ENCODE results near the gene TJAP1. TPM values are rescaled to one million over a fixed set of nuclear protein-coding genes. Genes with fewer than 3 reads are reported as not detected.
"Not testable (repeated sequence)": the region's sequence is repeated elsewhere in the genome, so short reads cannot be mapped to it uniquely, and the experiment has no call there.

Gene TJAP1
- total RNA-seq, 1 experiment from 2014 or later = 24.8 TPM

DNA sequence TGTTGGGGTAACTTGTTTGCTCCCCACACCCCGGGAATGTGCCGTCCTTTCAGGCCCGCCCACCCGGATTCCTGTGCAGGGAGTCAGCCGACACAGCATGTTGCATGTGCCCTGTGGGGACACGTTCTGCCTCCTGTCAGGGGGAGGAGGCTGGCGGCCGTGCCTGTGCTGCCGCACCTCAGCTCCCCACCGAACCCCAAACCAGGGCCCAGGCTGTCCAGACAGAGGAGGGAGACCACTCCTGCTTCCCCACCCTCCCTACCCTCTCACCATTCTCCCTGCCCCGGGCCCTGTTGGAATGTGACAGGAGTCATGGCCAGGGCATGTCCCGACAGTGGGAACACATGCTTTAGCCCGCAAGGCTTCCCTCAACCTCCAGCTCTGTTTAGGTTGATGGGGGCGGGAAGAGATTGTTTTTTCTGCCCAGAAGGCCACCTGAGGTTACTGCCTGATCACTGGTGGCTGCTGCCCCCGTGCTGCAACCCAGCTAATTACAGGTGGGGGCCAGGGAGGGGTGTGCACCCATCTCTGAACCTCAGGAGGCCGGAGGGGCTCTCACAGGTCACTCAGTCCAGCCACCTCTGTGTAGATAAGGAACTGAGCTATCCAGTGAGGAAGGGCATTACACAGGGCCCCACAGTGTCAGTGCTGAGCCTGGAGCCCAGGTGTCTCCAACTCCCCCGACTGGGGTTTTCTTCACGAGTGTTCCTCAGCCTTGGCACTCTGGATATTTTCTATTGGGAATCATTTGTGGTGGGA, 19.2 kb downstream of the TJAP1 start:
- no peak for DNase-seq (ENCODE audit: low read depth in 1 of 2, low spot score in 2 of 2)
- Histone ChIP-seq H3K27me3 (replicated peaks) (no peaks in the 10 kb centered on the region), H3K4me3 (no peak overlapping the region), H3K4me1 (replicated peaks) (peaks cover 22% of the 10 kb centered on the region), H3K9me3 (replicated peaks) (no peaks in the 10 kb centered on the region), H3K27ac (no peak overlapping the region), H3K36me3 (peaks cover 43% of the 10 kb centered on the region)

DNA sequence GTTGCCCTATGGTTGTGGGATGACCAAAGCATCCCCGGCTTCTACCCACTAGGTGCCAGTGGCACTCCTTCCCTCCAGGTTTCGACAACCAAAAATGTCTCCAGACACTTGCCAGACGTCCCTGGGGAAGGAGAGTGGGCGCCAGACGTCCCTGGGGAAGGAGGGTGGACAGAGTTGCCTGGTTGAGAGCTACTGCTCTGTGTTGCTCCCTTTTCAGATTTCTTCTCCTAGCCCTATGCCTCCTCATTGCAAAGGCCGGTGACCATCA, 19.7 kb downstream of the TJAP1 start:
- peaks cover 19% of the 10 kb centered on the region for H3K4me1 ChIP-seq (replicated peaks)
- no peak overlapping the region for H3K27ac ChIP-seq
- no peaks in the 10 kb centered on the region for H3K9me3 ChIP-seq (replicated peaks)

DNA sequence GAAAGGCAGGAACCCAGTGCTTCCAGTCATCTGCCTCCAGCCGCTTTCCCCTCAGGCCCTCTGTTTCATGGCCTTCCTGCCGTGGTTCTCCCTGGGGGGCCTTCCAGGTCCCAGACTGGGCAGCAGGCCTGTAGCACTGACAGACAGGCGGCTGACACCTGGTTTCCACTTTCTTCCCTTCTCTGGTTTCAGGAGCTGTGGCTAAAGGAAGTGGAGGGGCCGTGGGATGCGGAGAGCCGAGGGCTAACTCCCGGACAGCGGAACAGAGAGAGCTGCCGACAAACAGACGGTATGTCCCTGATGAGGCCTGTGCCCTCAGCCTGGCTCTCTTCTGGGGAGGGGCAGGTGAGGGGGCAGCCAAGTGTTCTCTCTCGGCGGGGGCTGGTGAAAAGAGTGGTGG, 20.3 kb downstream of the TJAP1 start:
- DNase-seq (ENCODE audit: low read depth in 1 of 2, low spot score in 2 of 2) = no peak
- Histone ChIP-seq H3K36me3 (peaks cover 49% of the 10 kb centered on the region), H3K27ac (no peak overlapping the region), H3K27me3 (replicated peaks) (no peaks in the 10 kb centered on the region), H3K9me3 (replicated peaks) (no peaks in the 10 kb centered on the region), H3K4me3 (no peak overlapping the region), H3K4me1 (replicated peaks) (peaks cover 13% of the 10 kb centered on the region)

More for the DNA sequence above, 19.7 kb downstream of the TJAP1 start:
- Histone ChIP-seq H3K36me3 (peaks cover 43% of the 10 kb centered on the region), H3K4me3 (no peak overlapping the region), H3K27me3 (replicated peaks) (no peaks in the 10 kb centered on the region)
- no peak for DNase-seq (ENCODE audit: low read depth in 1 of 2, low spot score in 2 of 2)

DNA sequence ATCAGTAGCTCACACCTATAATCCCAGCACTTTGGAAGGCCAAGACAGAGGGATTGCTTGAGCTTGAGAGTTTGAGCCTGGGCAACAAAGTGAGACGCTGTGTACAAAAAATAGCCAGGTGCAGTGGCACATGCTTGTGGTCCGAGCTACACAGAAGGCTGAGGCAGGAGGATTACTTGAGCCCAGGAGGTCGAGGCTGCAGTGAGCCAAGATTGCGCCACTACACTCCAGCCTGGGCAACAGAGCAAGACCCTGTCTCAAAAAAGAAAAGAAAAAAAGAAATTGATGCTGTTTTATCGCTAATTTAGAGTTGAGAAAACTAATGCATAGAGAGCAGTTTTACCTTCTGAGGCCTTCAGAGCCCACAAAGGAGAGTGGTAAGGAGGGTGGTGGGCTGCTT, 20.9 kb downstream of the TJAP1 start:
- H3K4me1 ChIP-seq (replicated peaks) = peaks cover 11% of the 10 kb centered on the region
- peaks cover 51% of the 10 kb centered on the region for H3K36me3 ChIP-seq
- DNase-seq (ENCODE audit: low read depth in 1 of 2, low spot score in 2 of 2); H3K27ac ChIP-seq; H3K27me3 ChIP-seq (replicated peaks); H3K4me3 ChIP-seq; H3K9me3 ChIP-seq (replicated peaks): not testable (repeated sequence)

DNA sequence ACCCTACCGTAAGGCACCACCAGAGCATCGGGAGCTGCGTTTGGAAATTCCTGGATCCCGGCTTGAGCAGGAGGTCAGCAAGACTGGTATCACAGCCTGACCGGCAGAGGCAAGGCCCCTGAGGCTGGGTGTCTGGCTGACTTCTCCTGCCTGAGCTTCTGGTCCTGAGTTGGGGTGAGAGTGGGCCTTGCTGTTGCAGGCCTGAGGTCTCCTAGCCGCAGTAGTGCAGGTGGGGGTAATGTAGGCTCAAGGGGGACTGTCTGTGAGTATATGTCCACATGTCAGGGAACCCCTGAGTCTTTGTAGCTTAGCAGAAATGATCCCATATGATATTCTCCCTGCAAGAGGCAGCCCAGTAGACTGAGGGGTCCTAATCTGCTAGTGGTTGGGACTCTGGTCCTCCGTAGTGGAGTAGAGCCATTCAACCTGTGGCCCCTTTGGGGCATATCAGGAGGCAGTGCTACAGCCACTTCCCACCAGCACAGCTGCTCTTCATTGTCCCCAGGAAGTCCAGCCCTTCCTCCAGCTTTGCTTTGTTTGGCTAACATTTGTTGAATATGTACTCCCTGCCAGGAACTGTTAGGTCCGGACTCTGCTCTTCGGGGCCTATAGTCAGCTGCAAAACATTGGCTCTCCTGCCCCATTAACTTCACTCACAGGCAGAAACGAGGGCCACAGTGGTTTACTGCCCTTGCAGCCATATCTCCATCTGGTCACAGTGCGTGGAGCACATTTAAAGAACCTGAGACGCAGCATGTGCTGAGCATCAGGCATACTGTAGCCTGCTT, 21.9 kb downstream of the TJAP1 start:
- H3K27me3 ChIP-seq (replicated peaks) = no peaks in the 10 kb centered on the region
- H3K9me3 ChIP-seq (replicated peaks) = no peaks in the 10 kb centered on the region
- H3K27ac ChIP-seq = no peak overlapping the region
- DNase-seq (ENCODE audit: low read depth in 1 of 2, low spot score in 2 of 2) = no peak
- peaks cover 11% of the 10 kb centered on the region for H3K4me1 ChIP-seq (replicated peaks)
- H3K4me3 ChIP-seq = no peak overlapping the region
- peaks cover 52% of the 10 kb centered on the region for H3K36me3 ChIP-seq

DNA sequence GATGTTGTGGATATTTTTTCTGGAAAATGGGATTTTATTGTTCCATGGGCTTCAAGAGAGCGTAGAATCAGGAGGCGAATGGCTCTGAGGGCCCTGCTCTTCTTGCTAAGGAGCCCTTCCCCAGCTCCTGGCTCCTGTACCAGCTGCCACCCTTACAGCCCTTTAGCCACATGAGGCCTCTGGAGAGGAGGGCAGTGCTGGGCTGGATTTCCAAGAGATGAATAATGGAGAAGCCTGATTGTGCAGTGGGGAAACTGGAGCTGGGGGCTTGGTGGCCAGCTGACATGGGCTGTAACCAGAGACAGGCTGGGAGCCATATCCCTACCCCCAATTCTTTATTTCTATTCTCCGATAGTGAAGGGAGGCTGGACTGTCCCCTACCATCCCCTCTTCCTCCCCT, 23.6 kb downstream of the TJAP1 start:
- H3K4me1 ChIP-seq (replicated peaks) = peaks cover 5% of the 10 kb centered on the region; the same call in 1 of the 2 replicates
- H3K4me3 ChIP-seq = no peak overlapping the region
- H3K9me3 ChIP-seq (replicated peaks) = no peaks in the 10 kb centered on the region
- H3K36me3 ChIP-seq = peaks cover 60% of the 10 kb centered on the region
- DNase-seq (ENCODE audit: low read depth in 1 of 2, low spot score in 2 of 2) = no peak
- H3K27ac ChIP-seq = no peak overlapping the region
- H3K27me3 ChIP-seq (replicated peaks) = no peaks in the 10 kb centered on the region

DNA sequence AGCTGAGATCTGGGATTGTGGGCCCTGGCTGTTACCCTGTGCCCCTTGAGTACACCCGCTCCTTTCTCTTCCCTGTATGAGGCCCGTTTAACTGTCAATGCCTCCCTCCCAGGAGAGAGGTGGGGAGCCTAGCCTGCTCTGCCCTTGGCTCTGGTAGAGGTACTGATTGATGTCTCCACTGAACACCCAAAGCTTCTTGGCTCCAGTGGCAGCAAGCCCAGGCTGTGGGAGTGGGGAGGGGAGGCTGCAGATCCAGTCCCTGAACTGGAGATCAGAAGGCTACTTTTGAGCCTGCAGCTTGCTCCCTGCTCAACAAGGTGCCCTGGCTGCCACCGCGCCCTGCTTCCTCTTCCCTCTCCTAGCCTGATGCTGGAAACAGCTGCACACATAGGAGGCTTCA, 25.3 kb downstream of the TJAP1 start:
- Histone ChIP-seq H3K4me1 (replicated peaks) (no peaks in the 10 kb centered on the region), H3K9me3 (replicated peaks) (no peaks in the 10 kb centered on the region), H3K4me3 (no peak overlapping the region), H3K27ac (no peak overlapping the region), H3K27me3 (replicated peaks) (no peaks in the 10 kb centered on the region; the same call in 1 of the 2 replicates), H3K36me3 (peaks cover 58% of the 10 kb centered on the region)
- DNase-seq (ENCODE audit: low read depth in 1 of 2, low spot score in 2 of 2) = no peak

DNA sequence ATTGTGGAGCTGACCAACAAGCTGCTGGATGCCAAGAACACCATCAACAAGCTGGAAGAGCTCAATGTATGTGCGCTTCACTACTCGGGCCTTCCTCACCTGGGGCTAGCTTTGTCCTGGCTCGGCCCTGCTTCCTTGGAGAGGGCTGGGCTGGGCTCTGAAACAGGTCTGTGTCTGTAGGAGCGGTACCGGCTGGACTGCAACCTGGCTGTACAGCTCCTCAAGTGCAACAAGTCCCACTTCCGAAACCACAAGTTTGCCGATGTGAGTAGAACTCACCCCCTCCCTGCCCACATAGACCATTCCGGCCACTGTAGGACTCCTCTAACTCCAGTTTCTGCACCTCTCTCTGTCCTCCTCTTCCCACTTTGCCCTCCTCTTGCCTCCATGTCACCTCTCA, 26.1 kb downstream of the TJAP1 start:
- no peak overlapping the region for H3K27ac ChIP-seq
- H3K9me3 ChIP-seq (replicated peaks) = no peaks in the 10 kb centered on the region
- no peaks in the 10 kb centered on the region; the same call in 1 of the 2 replicates for H3K27me3 ChIP-seq (replicated peaks)
- H3K36me3 ChIP-seq = peaks cover 50% of the 10 kb centered on the region
- H3K4me3 ChIP-seq = no peak overlapping the region
- no peak for DNase-seq (ENCODE audit: low read depth in 1 of 2, low spot score in 2 of 2)
- H3K4me1 ChIP-seq (replicated peaks) = no peaks in the 10 kb centered on the region

DNA sequence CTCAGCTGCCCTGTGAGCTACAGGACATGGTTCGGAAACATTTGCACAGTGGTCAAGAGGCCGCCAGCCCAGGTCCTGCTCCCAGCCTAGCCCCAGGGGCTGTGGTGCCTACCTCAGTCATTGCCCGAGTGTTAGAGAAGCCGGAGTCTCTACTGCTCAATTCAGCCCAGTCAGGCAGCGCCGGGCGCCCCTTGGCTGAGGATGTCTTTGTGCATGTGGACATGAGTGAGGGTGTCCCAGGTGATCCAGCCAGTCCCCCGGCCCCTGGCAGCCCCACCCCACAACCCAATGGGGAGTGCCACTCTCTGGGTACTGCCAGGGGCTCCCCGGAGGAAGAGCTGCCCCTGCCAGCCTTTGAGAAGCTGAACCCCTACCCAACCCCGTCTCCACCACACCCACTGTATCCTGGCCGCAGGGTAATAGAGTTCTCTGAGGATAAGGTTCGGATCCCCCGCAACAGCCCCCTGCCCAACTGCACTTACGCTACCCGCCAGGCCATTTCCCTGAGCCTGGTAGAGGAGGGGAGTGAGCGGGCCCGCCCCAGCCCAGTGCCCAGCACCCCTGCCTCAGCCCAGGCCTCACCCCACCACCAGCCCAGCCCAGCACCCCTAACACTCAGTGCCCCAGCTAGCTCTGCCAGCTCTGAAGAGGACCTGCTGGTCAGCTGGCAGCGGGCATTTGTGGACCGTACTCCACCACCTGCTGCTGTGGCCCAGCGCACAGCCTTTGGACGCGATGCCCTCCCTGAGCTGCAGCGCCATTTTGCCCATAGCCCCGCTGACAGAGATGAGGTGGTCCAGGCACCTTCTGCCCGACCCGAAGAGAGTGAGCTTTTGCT, 27.6 kb downstream of the TJAP1 start:
- peaks cover 35% of the 10 kb centered on the region for H3K36me3 ChIP-seq
- no peak for DNase-seq (ENCODE audit: low read depth in 1 of 2, low spot score in 2 of 2)
- peaks cover 6% of the 10 kb centered on the region for H3K27me3 ChIP-seq (replicated peaks)
- H3K27ac ChIP-seq = no peak overlapping the region
- peaks cover 7% of the 10 kb centered on the region for H3K4me1 ChIP-seq (replicated peaks)
- H3K9me3 ChIP-seq (replicated peaks) = peaks cover under 1% of the 10 kb centered on the region; the same call in 1 of the 2 replicates
- H3K4me3 ChIP-seq = no peak overlapping the region

DNA sequence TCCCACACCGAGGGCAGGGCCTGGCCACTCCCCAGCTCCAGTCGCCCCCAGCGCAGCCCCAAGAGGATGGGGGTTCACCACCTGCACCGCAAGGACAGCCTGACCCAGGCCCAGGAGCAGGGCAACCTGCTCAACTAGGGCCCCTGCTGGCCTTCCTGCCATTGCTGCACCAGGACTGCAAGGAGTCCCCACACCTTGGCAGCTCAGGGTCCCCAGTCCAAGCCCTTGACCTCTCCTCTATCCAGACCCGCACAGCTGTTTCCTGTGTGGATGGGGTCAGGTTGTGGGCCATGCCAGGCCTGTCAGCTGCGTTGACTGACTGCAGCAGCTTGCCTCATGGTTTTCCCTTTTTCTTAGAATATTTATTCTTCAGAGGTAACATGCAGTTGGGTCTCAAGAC, 28.3 kb downstream of the TJAP1 start:
- H3K9me3 ChIP-seq (replicated peaks) = peaks cover 4% of the 10 kb centered on the region; the same call in 1 of the 2 replicates

DNA sequence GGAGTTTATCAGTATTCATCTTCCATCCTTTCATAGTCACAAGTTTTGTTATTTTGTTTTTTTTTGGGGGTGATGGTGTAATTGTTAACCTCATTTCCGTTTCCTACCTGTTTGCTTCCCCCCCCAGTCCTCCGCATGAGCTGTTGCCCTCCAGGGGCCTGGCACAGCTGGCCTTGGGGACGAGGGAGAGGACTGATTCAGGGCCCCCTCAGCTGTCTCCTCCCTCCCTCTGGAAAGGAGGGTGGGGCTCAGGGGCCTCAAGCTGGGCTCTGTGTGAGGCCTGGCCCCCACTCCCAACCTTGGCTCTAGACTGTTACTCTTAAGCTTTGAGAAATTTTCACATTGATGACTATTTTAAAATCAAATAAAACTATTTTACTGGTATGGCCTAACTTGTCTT, 28.8 kb downstream of the TJAP1 start:
- Histone ChIP-seq H3K27me3 (replicated peaks) (peaks cover 6% of the 10 kb centered on the region), H3K36me3 (peaks cover 39% of the 10 kb centered on the region), H3K9me3 (replicated peaks) (peaks cover 4% of the 10 kb centered on the region; the same call in 1 of the 2 replicates), H3K4me1 (replicated peaks) (peaks cover 13% of the 10 kb centered on the region), H3K27ac (no peak overlapping the region), H3K4me3 (no peak overlapping the region)
- DNase-seq (ENCODE audit: low read depth in 1 of 2, low spot score in 2 of 2) = no peak

More for the DNA sequence above, 28.3 kb downstream of the TJAP1 start:
- Histone ChIP-seq H3K27me3 (replicated peaks) (peaks cover 6% of the 10 kb centered on the region), H3K27ac (no peak overlapping the region), H3K36me3 (peaks cover 36% of the 10 kb centered on the region), H3K4me3 (no peak overlapping the region), H3K4me1 (replicated peaks) (peaks cover 13% of the 10 kb centered on the region)
- DNase-seq (ENCODE audit: low read depth in 1 of 2, low spot score in 2 of 2) = no peak

DNA sequence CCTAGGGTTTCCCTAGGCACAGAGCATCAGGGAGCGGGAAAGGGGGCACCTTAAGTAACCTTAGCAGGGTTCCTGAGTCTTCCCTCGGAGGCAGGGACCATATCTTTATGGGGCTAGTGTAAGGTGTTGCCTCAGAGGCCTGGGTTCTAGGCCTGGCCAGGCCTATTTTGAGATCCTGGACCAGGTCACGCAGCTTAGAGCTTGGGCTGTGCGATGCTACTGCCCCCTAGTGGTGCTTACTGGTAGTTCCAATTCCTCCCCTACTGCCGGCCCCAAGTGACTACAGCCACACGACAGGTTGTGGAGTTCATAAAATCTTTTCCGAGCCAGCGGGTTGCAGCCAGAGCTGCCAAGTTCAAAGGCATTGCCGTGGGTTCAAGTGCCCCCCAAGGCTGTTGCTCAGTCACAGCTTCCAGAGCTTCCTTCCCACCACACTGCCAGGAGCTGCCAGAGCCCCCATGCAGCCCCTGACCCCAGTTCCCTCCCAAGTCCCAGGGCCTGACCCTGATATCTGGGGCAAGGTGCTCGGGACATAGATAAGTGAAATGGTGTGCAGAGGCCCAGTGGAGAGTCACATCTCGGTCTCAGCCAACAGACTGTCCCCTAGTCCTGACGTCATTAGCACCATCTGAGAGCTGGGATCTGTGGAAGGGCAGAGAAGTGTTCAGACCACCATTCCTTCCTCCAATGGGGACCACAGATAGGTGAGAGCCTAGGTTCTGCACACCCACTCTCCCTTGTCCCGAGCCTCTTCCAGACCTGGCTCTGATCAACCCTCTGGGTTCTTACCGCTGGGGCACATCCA, 29.5 kb downstream of the TJAP1 start:
- H3K36me3 ChIP-seq = peaks cover 43% of the 10 kb centered on the region
- DNase-seq (ENCODE audit: low read depth in 1 of 2, low spot score in 2 of 2) = peak; percentile 58 to 75
- no peak overlapping the region for H3K27ac ChIP-seq
- peaks cover 13% of the 10 kb centered on the region for H3K4me1 ChIP-seq (replicated peaks)
- peaks cover 4% of the 10 kb centered on the region; the same call in 1 of the 2 replicates for H3K9me3 ChIP-seq (replicated peaks)
- peaks cover 6% of the 10 kb centered on the region for H3K27me3 ChIP-seq (replicated peaks)
- H3K4me3 ChIP-seq = no peak overlapping the region

Data from SJSA1 (cell line).